H9 (cell line): Measurements from ENCODE around the gene C1orf141. TPM values are rescaled to one million over a fixed set of nuclear protein-coding genes. Genes with fewer than 3 reads are reported as not detected.

Experiments used
- DNase-seq: peaks from one replicate; pipeline ENCODE4 v3.0.0-alpha.2; 2017
- H2AFZ ChIP-seq: one replicate; pipeline ENCODE4 v1.6.1; 2013; ENCODE audit warnings: mild to moderate bottlenecking, low read length, control low read depth, moderate library complexity
- H2AK5ac ChIP-seq: 2 replicates; pipeline ENCODE4 v1.6.1; 2013; ENCODE audit warnings: low read length, control low read depth, mixed read lengths; ENCODE audit not compliant: insufficient read length
- H2BK120ac ChIP-seq: one replicate; pipeline ENCODE4 v1.6.1; 2013; ENCODE audit warnings: low read depth, mild to moderate bottlenecking, low read length, control low read depth, inconsistent platforms; ENCODE audit not compliant: poor library complexity, severe bottlenecking
- H2BK12ac ChIP-seq: 2 replicates; pipeline ENCODE4 v1.6.1; 2013; ENCODE audit warnings: low read length, control low read depth, mixed read lengths, low read depth; ENCODE audit not compliant: insufficient read length
- H2BK15ac ChIP-seq: 2 replicates; pipeline ENCODE4 v1.6.1; 2013; ENCODE audit warnings: low read depth, low read length, control low read depth
- H2BK20ac ChIP-seq: one replicate; pipeline ENCODE4 v1.6.1; 2013; ENCODE audit warnings: low read depth, mild to moderate bottlenecking, low read length, control low read depth, inconsistent platforms; ENCODE audit not compliant: poor library complexity, severe bottlenecking
- H2BK5ac ChIP-seq: 2 replicates; pipeline ENCODE4 v1.6.1; 2013; ENCODE audit warnings: low read length, control low read depth, mixed read lengths; ENCODE audit not compliant: insufficient read length
- H3K14ac ChIP-seq: 2 replicates; pipeline ENCODE4 v1.6.1; 2013; ENCODE audit warnings: low read length, control low read depth; ENCODE audit not compliant: insufficient read depth
- H3K18ac ChIP-seq: 2 replicates; pipeline ENCODE4 v1.6.1; 2013; ENCODE audit warnings: low read depth, mild to moderate bottlenecking, mixed read lengths, low read length, control low read depth; ENCODE audit not compliant: insufficient read length
- H3K23ac ChIP-seq: 2 replicates; pipeline ENCODE4 v1.6.1; 2013; ENCODE audit warnings: low read length, control low read depth, mixed read lengths, low read depth; ENCODE audit not compliant: insufficient read length
- H3K23me2 ChIP-seq: 2 replicates; pipeline ENCODE4 v1.6.1; 2013; ENCODE audit warnings: low read depth, mild to moderate bottlenecking, mixed read lengths, low read length, control low read depth; ENCODE audit not compliant: insufficient read length, poor library complexity, severe bottlenecking
- H3K27ac ChIP-seq: 2 replicates; pipeline ENCODE4 v1.5.1; 2013; ENCODE audit warnings: low read length, control low read depth, mixed read lengths, low read depth; ENCODE audit not compliant: insufficient read length
- H3K27me3 ChIP-seq: 2 replicates; pipeline ENCODE4 v1.6.1; 2013; ENCODE audit warnings: low read length, control low read depth, inconsistent platforms; ENCODE audit not compliant: insufficient read depth
- H3K4ac ChIP-seq: 2 replicates; pipeline ENCODE4 v1.6.1; 2013; ENCODE audit warnings: low read depth, mild to moderate bottlenecking, control low read depth, inconsistent platforms, low read length, moderate library complexity
- H3K4me1 ChIP-seq: 2 replicates; pipeline ENCODE4 v1.6.1; 2013; ENCODE audit warnings: low read length, control low read depth, inconsistent platforms; ENCODE audit not compliant: insufficient read depth
- H3K4me2 ChIP-seq: 2 replicates; pipeline ENCODE4 v1.6.1; 2013; ENCODE audit warnings: low read length, control low read depth, mixed read lengths; ENCODE audit not compliant: insufficient read length, insufficient read depth
- H3K56ac ChIP-seq: 2 replicates; pipeline ENCODE4 v1.6.1; 2013; ENCODE audit warnings: low read depth, mild to moderate bottlenecking, mixed read lengths, low read length, control low read depth; ENCODE audit not compliant: insufficient read length
- H3K79me1 ChIP-seq: 2 replicates; pipeline ENCODE4 v1.6.1; 2013; ENCODE audit warnings: low read depth, mild to moderate bottlenecking, moderate library complexity, low read length, control low read depth, inconsistent platforms; ENCODE audit not compliant: insufficient read depth, poor library complexity, severe bottlenecking
- H3K79me2 ChIP-seq: 2 replicates; pipeline ENCODE4 v1.6.1; 2013; ENCODE audit warnings: low read length, control low read depth, inconsistent platforms; ENCODE audit not compliant: insufficient read depth
- H3K9ac ChIP-seq: 2 replicates; pipeline ENCODE4 v1.6.1; 2013; ENCODE audit warnings: low read length, control low read depth, mixed read lengths; ENCODE audit not compliant: insufficient read length; ENCODE audit errors: extremely low read depth
- H3K9me3 ChIP-seq: one replicate; pipeline ENCODE4 v1.6.1; 2013; ENCODE audit warnings: low read depth, low read length, inconsistent platforms; ENCODE audit not compliant: control insufficient read depth
- H3T11ph ChIP-seq: one replicate; pipeline ENCODE4 v1.6.1; 2013; ENCODE audit warnings: mild to moderate bottlenecking, low read length, control low read depth, inconsistent platforms
- H4K20me1 ChIP-seq: one replicate; pipeline ENCODE4 v1.6.1; 2013; ENCODE audit not compliant: control insufficient read depth, insufficient read length, insufficient read depth
- H4K5ac ChIP-seq: 2 replicates; pipeline ENCODE4 v1.6.1; 2013; ENCODE audit warnings: low read depth, mild to moderate bottlenecking, mixed read lengths, low read length, control low read depth; ENCODE audit not compliant: insufficient read length
- H4K8ac ChIP-seq: replicated peaks from 2 replicates; pipeline ENCODE4 v1.6.1; 2013; ENCODE audit warnings: low read length, control low read depth, mixed read lengths, low read depth; ENCODE audit not compliant: insufficient read length
- H4K91ac ChIP-seq: 2 replicates; pipeline ENCODE4 v1.6.1; 2013; ENCODE audit warnings: low read depth, mild to moderate bottlenecking, moderate library complexity, mixed read lengths, low read length, control low read depth; ENCODE audit not compliant: insufficient read length
- H3K27ac Mint-ChIP-seq, 3 experiments: 2 replicates in 2 of 3; 3 replicates in 1 of 3; pipeline ENCODE4 v1.8.0; 2020 to 2021; ENCODE audit warnings: mixed read lengths in 3 of 3, mild to moderate bottlenecking in 1 of 3, moderate library complexity in 1 of 3
- H3K27me3 Mint-ChIP-seq: 2 replicates; pipeline ENCODE4 v1.8.0; 2021; ENCODE audit warnings: low read depth, mild to moderate bottlenecking, moderate library complexity, mixed read lengths
- H3K36me3 Mint-ChIP-seq, 3 experiments: 2 replicates in 2 of 3; 3 replicates in 1 of 3; pipeline ENCODE4 v1.8.0; 2020 to 2021; ENCODE audit warnings: low read depth in 3 of 3, mixed read lengths in 3 of 3; ENCODE audit not compliant: insufficient read depth in 1 of 3
- H3K4me1 Mint-ChIP-seq, 2 experiments: 2 replicates each; pipeline ENCODE4 v1.8.0; 2020; ENCODE audit warnings: mixed read lengths in 2 of 2
- H3K4me3 Mint-ChIP-seq, 2 experiments: 2 replicates in 1 of 2; 3 replicates in 1 of 2; pipeline ENCODE4 v1.8.0; 2020 to 2021; ENCODE audit warnings: mild to moderate bottlenecking in 2 of 2, mixed read lengths in 2 of 2, moderate library complexity in 1 of 2
- H3K9me3 Mint-ChIP-seq, 2 experiments: 2 replicates in 1 of 2; 3 replicates in 1 of 2; pipeline ENCODE4 v1.8.0; 2020; ENCODE audit warnings: mild to moderate bottlenecking in 2 of 2, mixed read lengths in 2 of 2, moderate library complexity in 1 of 2
- WGBS: extraction: QIAGEN DNeasy Blood & Tissue Kit; methylation state at CpG from one replicate; pipeline ENCODE4 v1.1.7; 2013; ENCODE audit warnings: missing lambda C conversion rate, low lambda C conversion rate, mixed read lengths; ENCODE audit not compliant: insufficient read length; ENCODE audit errors: extremely low coverage; 5-methylcytosine and 5-hydroxymethylcytosine counted together
- total RNA-seq: library from RNA; stranded (reverse); gene quantifications from 2 replicates; pipeline ENCODE4 v1.2.1, GENCODE V29; 2021
- TF ChIP-seq, protein P1 (sequence below): fragments of 200-600 bp; sonication (generic); conservative IDR thresholded peaks from 3 replicates; pipeline ENCODE4 v1.8.0; 2021; ENCODE audit warnings: antibody characterized with exemption, mild to moderate bottlenecking

C1orf141 gene
- total RNA-seq, 1 experiment from 2014 or later: not detected

DNA sequence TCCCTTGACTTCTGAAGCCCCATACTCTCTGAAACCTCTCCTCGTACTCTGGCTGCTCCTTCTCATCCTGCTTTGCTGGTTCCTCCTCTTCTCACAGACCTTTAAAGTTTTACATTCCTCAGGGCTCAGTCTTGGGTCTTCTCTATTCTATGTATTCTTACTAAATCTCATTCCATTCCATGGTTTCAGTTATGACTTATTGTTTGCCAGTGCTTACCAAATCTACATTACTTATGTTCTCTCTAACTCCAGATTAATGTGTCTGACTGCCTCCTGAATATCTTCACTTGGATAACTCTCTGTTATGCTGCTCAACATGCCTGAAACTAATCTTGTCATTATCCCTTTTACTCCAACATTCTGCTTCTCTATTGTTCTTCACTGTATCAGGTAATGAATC is 75.4 kb downstream of the C1orf141 start:
- H3K56ac ChIP-seq: no peak overlapping the region
- H3K4me3 Mint-ChIP-seq: no peak overlapping the region
- no peak overlapping the region for H4K8ac ChIP-seq
- no peak overlapping the region for H4K5ac ChIP-seq
- H3K27me3 Mint-ChIP-seq: no peaks in the 10 kb centered on the region; the same call in none of the 2 replicates
- no peak overlapping the region for H2BK12ac ChIP-seq
- H3K9me3 Mint-ChIP-seq: no peaks in the 10 kb centered on the region
- no peaks in the 10 kb centered on the region for H3K23me2 ChIP-seq
- H3K79me1 ChIP-seq: no peaks in the 10 kb centered on the region
- H3K27ac ChIP-seq: no peak overlapping the region
- H3K18ac ChIP-seq: no peak overlapping the region
- H3K27me3 ChIP-seq: no peaks in the 10 kb centered on the region
- H4K20me1 ChIP-seq: no peaks in the 10 kb centered on the region
- H3K9ac ChIP-seq: no peak overlapping the region
- H3K4me1 Mint-ChIP-seq: peaks cover 9% of the 10 kb centered on the region in 2 experiments
- H3K4me2 ChIP-seq: no peak overlapping the region
- no peak overlapping the region for H2BK5ac ChIP-seq
- DNase-seq: no peak
- H4K91ac ChIP-seq: no peak overlapping the region
- no peak overlapping the region for H3K14ac ChIP-seq
- no peak overlapping the region for H2BK15ac ChIP-seq
- H2BK120ac ChIP-seq: no peak overlapping the region
- H3K9me3 ChIP-seq: no peaks in the 10 kb centered on the region
- no peak overlapping the region for H2AFZ ChIP-seq
- TF ChIP-seq, protein P1, sequence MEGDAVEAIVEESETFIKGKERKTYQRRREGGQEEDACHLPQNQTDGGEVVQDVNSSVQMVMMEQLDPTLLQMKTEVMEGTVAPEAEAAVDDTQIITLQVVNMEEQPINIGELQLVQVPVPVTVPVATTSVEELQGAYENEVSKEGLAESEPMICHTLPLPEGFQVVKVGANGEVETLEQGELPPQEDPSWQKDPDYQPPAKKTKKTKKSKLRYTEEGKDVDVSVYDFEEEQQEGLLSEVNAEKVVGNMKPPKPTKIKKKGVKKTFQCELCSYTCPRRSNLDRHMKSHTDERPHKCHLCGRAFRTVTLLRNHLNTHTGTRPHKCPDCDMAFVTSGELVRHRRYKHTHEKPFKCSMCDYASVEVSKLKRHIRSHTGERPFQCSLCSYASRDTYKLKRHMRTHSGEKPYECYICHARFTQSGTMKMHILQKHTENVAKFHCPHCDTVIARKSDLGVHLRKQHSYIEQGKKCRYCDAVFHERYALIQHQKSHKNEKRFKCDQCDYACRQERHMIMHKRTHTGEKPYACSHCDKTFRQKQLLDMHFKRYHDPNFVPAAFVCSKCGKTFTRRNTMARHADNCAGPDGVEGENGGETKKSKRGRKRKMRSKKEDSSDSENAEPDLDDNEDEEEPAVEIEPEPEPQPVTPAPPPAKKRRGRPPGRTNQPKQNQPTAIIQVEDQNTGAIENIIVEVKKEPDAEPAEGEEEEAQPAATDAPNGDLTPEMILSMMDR: no peak
- WGBS: no CpG with 5 or more reads among the region's 1 CpG
- H3K4ac ChIP-seq: no peak overlapping the region
- no peak overlapping the region for H3K23ac ChIP-seq
- no peaks in the 10 kb centered on the region for H3K36me3 Mint-ChIP-seq
- H2AK5ac ChIP-seq: no peak overlapping the region
- H3K4me1 ChIP-seq: no peaks in the 10 kb centered on the region
- no peaks in the 10 kb centered on the region for H3K79me2 ChIP-seq
- no peak overlapping the region for H3T11ph ChIP-seq
- H2BK20ac ChIP-seq: no peak overlapping the region
- no peak overlapping the region for H3K27ac Mint-ChIP-seq
